H1 (cell line): ENCODE data around the gene RNPS1. TPM values are rescaled to one million over a fixed set of nuclear protein-coding genes. Genes with fewer than 3 reads are reported as not detected.

ENCODE experiments used
- HDAC2 ChIP-seq, 2 experiments: fragments of 300-600 bp in 1 of 2; sonication (generic) in 1 of 2; IDR thresholded peaks; 2 replicates each; pipeline ENCODE4 v1.6.1; 2011 to 2012; ENCODE audit warnings: low read depth in 2 of 2, low read length in 2 of 2, mild to moderate bottlenecking in 2 of 2, moderate library complexity in 2 of 2, borderline replicate concordance in 1 of 2, inconsistent platforms in 1 of 2
- polyA plus RNA-seq, 7 experiments: library from polyadenylated mRNA; depleted of rRNA in 3 of 7; stranded (reverse) in 5 of 7; unstranded in 2 of 7; fragments of >200 nt in 5 of 7; fragments of 200-250 nt in 2 of 7; gene quantifications; 1 replicate in 5 of 7; 2 replicates in 1 of 7; 4 replicates in 1 of 7; pipeline versions ENCODE4 v1.2.1 to v1.2.3, GENCODE V29; 2011 to 2013; ENCODE audit warnings: missing spikeins in 2 of 7, mixed read lengths in 2 of 7
- total RNA-seq: library from RNA; stranded (reverse); fragmentation: NEBNext Ultra II Directional; extraction: Animal tissue kit (Norgen Biotek cat#: 25700); gene quantifications from 2 replicates; pipeline ENCODE4 v1.2.1, GENCODE V29; 2021

RNPS1 gene
- total and polyA plus RNA-seq, 2 of the 8 experiments (the other 6 are each of a cell fraction or from before 2014, with no cell fraction given), result 330 to 350 TPM

DNA sequence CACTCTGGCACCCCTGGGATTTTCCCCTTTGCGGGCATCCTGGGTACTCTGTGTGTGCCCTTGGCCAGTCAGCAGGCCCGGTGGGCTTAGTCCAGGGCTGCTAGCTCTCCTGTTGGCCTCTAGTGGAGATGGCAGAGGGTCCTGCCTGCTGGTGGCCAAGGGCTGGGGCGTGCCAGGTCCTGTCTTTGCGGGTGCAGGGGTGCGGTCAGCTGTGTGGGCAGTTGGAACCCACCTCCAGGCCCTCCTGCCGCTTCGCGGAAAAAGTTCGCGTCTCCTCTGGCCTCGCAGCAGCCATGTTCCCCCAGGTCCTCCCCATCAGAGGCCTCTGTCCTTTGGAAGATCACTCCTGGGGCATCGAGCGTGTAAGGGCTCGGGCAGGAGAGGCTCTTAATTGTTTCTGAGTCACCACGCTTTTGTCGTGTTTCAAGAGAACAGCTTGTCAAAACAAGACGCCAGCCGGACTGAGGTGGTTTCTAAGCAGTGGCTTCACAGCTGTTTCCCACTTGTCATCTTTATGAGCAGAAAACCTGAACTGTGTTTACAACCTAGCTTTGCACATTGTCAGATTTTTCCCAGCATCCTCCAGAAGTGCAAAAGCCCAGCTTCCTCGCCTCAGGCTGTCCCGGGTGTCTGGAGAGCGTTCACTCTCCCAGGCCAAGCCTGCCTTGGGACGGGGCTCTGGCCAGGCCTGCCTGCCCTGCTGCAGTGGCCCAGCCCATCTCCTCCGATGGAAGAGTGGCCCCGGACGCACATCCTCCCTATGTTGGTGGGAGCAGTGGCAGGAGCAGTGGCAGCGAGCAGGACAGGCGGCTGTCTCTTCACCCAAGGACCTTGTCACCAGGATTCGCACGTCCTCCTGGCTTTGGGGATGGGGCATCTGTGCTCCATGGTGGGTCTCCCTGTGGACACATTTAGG, 36.7 kb downstream of the RNPS1 start (continued):
- TF ChIP-seq HDAC2 (IDR thresholded peaks at IDR 0.05; ENCODE audit: borderline replicate concordance in 1 of 2, low read depth in 2 of 2, low read length in 2 of 2), result no peak
- TF ChIP-seq, all 59 proteins: peak for 0
